HAP-1 (cell line): Measurements from ENCODE around the gene MACC1.

Experiments used
- DNase-seq, 2 experiments: peaks; one replicate each; pipeline ENCODE4 v3.0.0-alpha.2; 2016 to 2020; ENCODE audit warnings: low spot score in 2 of 2
- H3K27me3 ChIP-seq: fragments of 250-450 bp; sonication (Bioruptor Pico); 2 replicates; pipeline ENCODE4 v1.5.1; 2020; ENCODE audit warnings: low read depth, mild to moderate bottlenecking, moderate library complexity
- H3K36me3 ChIP-seq: fragments of 250-450 bp; sonication (Bioruptor Pico); replicated peaks from 2 replicates; pipeline ENCODE4 v1.5.1; 2020; ENCODE audit warnings: mild to moderate bottlenecking
- H3K4me1 ChIP-seq: fragments of 250-450 bp; sonication (Bioruptor Pico); 2 replicates; pipeline ENCODE4 v1.5.1; 2020; ENCODE audit warnings: mild to moderate bottlenecking
- H3K4me3 ChIP-seq: fragments of 250-450 bp; sonication (Bioruptor Pico); 2 replicates; pipeline ENCODE4 v1.5.1; 2020; ENCODE audit warnings: mild to moderate bottlenecking, moderate library complexity
- H3K9me3 ChIP-seq: fragments of 250-450 bp; sonication (Bioruptor Pico); 2 replicates; pipeline ENCODE4 v1.5.1; 2020; ENCODE audit warnings: mild to moderate bottlenecking, moderate library complexity
- in situ Hi-C: fragments of 300-500 bp; cut with MboI; formaldehyde crosslinking; loops from 3 replicates; pipeline ENCODE4 v1.14.3; 2020; ENCODE audit warnings: low sequenced_read_pairs, inconsistent platforms, mixed read lengths

Gene MACC1

GRCh38 chr7:20238194-20238753, 21.1 kb upstream of the MACC1 start:
- DNase-seq = no peak
- Histone ChIP-seq H3K36me3 (no peaks in the 10 kb centered on the region), H3K4me3 (no peak overlapping the region), H3K4me1 (peaks cover 16% of the 10 kb centered on the region), H3K27me3 (no peaks in the 10 kb centered on the region), H3K9me3 (no peaks in the 10 kb centered on the region)
- in situ Hi-C loops = no loop called here

- Histone ChIP-seq H3K36me3 (no peaks in the 10 kb centered on the region), H3K4me1 (peaks cover 16% of the 10 kb centered on the region), H3K4me3 (no peak overlapping the region), H3K27me3 (no peaks in the 10 kb centered on the region), H3K9me3 (no peaks in the 10 kb centered on the region)
- in situ Hi-C loops = no loop called here
- DNase-seq = no peak
Measured at GRCh38 chr7:20237464-20238193, 20.4 kb upstream of the MACC1 start.

GRCh38 chr7:20236790-20237189, 19.6 kb upstream of the MACC1 start:
- DNase-seq = no peak
- H3K36me3 ChIP-seq = no peaks in the 10 kb centered on the region
- no peak overlapping the region for H3K4me3 ChIP-seq
- in situ Hi-C loops = no loop called here
- no peaks in the 10 kb centered on the region for H3K27me3 ChIP-seq
- H3K4me1 ChIP-seq = peaks cover 13% of the 10 kb centered on the region
- H3K9me3 ChIP-seq = no peaks in the 10 kb centered on the region

GRCh38 chr7:20236043-20236442, 18.9 kb upstream of the MACC1 start:
- DNase-seq = no peak
- Histone ChIP-seq H3K9me3 (no peaks in the 10 kb centered on the region), H3K4me3 (no peak overlapping the region), H3K36me3 (no peaks in the 10 kb centered on the region), H3K4me1 (peaks cover 10% of the 10 kb centered on the region), H3K27me3 (no peaks in the 10 kb centered on the region)
- in situ Hi-C loops = no loop called here

- Histone ChIP-seq H3K4me3 (no peak overlapping the region), H3K27me3 (no peaks in the 10 kb centered on the region), H3K4me1 (peaks cover 2% of the 10 kb centered on the region), H3K36me3 (no peaks in the 10 kb centered on the region), H3K9me3 (no peaks in the 10 kb centered on the region)
- in situ Hi-C loops = no loop called here
- DNase-seq = no peak
Measured at GRCh38 chr7:20235288-20235687, 18.1 kb upstream of the MACC1 start.

DNA sequence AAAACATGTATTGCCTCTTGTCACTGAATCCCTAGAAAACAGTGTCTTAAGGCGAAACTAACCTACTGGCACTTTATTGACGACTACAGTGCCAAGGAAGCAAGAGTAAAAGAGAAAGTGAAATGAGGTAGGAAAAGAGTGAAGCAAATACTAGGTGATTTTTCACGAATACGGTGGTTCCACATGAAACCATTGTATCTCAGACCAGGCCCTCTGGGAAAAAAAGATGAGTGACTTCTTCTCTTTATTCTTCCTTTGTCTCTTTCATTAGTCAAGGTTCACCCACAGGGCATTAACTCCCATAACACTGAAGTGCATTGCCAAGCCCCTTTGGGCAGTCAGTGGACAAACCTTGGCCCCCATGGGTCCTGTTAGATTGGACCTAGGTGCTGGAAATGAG, 16.2 kb upstream of the MACC1 start:
- Histone ChIP-seq H3K4me3 (no peak overlapping the region), H3K27me3 (no peaks in the 10 kb centered on the region), H3K4me1 (no peaks in the 10 kb centered on the region), H3K36me3 (no peaks in the 10 kb centered on the region), H3K9me3 (no peaks in the 10 kb centered on the region)
- no peak for DNase-seq
- in situ Hi-C loops = no loop called here

GRCh38 chr7:20232848-20233247, 15.7 kb upstream of the MACC1 start:
- no peak for DNase-seq
- no peaks in the 10 kb centered on the region for H3K36me3 ChIP-seq
- no peak overlapping the region for H3K4me3 ChIP-seq
- H3K9me3 ChIP-seq = no peaks in the 10 kb centered on the region
- H3K27me3 ChIP-seq = no peaks in the 10 kb centered on the region
- in situ Hi-C loops = no loop called here
- H3K4me1 ChIP-seq = no peaks in the 10 kb centered on the region

DNA sequence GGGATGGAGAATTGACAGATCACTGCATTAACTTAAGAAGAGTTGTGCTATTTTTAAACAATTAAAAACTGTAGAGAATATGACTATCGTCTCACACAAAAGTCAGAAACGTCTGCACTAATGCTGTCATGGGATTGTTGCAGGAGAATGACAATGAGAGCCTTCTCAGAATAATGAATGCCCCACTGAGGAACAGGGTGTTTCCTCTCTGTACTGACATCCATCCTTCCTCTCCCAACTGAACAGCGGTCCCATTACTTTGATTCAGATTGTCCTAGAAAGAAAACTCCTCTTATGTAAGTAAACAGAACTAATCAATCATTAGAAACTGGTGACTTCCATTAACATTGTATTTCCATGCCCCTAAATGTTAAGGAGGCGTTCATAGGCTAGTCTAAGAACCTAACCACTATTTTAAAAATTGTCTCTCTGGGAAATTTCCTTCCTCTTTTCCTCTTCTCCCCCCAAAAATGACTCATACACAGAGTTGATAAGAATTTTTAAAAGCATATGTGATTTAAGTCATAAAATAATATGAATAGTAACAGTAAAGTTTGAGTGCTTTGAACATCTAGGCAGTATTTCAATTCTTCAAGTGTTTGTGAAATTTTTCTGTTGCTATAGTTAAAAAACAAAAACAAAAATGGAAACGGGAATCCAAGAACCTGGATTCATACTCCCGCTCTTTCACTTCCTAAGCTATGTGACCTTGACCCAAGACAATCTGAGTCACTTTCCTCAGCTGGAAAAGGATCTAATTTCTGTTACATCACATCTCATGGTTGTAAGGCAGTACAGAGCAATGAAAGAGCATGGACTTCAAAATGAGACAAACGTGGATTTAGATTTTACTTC, 12.7 kb upstream of the MACC1 start:
- in situ Hi-C loops = no loop called here
- DNase-seq = no peak
- H3K27me3 ChIP-seq = no peaks in the 10 kb centered on the region
- H3K36me3 ChIP-seq = no peaks in the 10 kb centered on the region
- H3K9me3 ChIP-seq = no peaks in the 10 kb centered on the region
- H3K4me1 ChIP-seq = no peaks in the 10 kb centered on the region
- no peak overlapping the region for H3K4me3 ChIP-seq

- Histone ChIP-seq H3K36me3 (no peaks in the 10 kb centered on the region), H3K9me3 (no peaks in the 10 kb centered on the region), H3K4me3 (no peak overlapping the region), H3K4me1 (no peaks in the 10 kb centered on the region), H3K27me3 (no peaks in the 10 kb centered on the region)
- no peak for DNase-seq
- in situ Hi-C loops = no loop called here
Measured at GRCh38 chr7:20229081-20229480, 11.9 kb upstream of the MACC1 start.

GRCh38 chr7:20228654-20229053, 11.5 kb upstream of the MACC1 start:
- H3K9me3 ChIP-seq = no peaks in the 10 kb centered on the region
- in situ Hi-C loops = no loop called here
- no peaks in the 10 kb centered on the region for H3K36me3 ChIP-seq
- no peaks in the 10 kb centered on the region for H3K27me3 ChIP-seq
- H3K4me3 ChIP-seq = no peak overlapping the region
- no peaks in the 10 kb centered on the region for H3K4me1 ChIP-seq
- no peak for DNase-seq

GRCh38 chr7:20227291-20227795, 10.2 kb upstream of the MACC1 start:
- no peak for DNase-seq
- no peaks in the 10 kb centered on the region for H3K27me3 ChIP-seq

GRCh38 chr7:20226860-20227259, 9.7 kb upstream of the MACC1 start:
- no peak overlapping the region for H3K4me3 ChIP-seq
- DNase-seq = no peak
- H3K27me3 ChIP-seq = no peaks in the 10 kb centered on the region
- H3K9me3 ChIP-seq = no peaks in the 10 kb centered on the region
- H3K4me1 ChIP-seq = no peaks in the 10 kb centered on the region
- H3K36me3 ChIP-seq = no peaks in the 10 kb centered on the region
- in situ Hi-C loops = no loop called here

More at GRCh38 chr7:20227291-20227795, 10.2 kb upstream of the MACC1 start:
- H3K4me3 ChIP-seq = no peak overlapping the region
- no peaks in the 10 kb centered on the region for H3K4me1 ChIP-seq
- no peaks in the 10 kb centered on the region for H3K9me3 ChIP-seq
- in situ Hi-C loops = no loop called here
- H3K36me3 ChIP-seq = no peaks in the 10 kb centered on the region

DNA sequence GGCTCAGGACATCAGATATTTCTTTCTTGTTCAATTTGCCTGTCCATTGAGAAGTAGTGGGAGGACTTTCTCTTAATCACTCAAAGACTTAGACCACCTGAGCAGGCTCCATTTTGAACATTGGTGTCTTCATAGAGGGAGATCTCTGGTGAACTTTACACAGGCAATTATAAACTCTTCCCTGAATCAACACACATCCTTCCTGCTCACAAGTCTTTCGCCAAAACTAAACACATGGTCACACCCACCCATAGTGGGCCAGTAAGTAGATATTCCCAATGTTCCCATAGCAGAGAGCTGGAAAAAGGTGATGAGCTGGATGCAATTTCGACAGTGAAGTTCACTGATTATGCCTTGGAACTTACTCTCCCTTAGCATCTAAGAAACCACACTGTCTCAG, 8.2 kb upstream of the MACC1 start:
- H3K4me1 ChIP-seq = no peaks in the 10 kb centered on the region
- in situ Hi-C loops = no loop called here
- H3K9me3 ChIP-seq = no peaks in the 10 kb centered on the region
- no peaks in the 10 kb centered on the region for H3K36me3 ChIP-seq
- no peaks in the 10 kb centered on the region for H3K27me3 ChIP-seq
- no peak overlapping the region for H3K4me3 ChIP-seq
- no peak for DNase-seq

DNA sequence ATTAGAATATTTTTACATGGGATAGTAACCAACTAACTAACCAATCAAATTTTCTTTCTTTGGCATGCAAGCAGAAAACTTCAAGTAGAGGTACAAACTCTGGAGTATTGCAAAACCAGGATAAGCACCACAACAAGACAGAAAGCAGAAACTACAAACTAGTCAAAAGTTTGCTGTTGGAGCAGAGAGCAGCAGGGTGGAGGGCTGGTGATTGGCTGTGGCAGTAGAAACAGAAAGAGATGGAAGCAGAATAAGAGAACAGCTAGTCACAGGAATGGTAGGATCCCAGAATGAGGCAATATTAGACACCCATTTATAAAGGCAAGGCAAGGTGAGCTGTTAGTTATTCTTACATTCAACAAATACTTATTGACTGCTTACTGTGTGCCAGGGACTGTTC, 6.8 kb upstream of the MACC1 start:
- H3K36me3 ChIP-seq = no peaks in the 10 kb centered on the region
- DNase-seq = no peak
- no peaks in the 10 kb centered on the region for H3K9me3 ChIP-seq
- H3K4me3 ChIP-seq = no peak overlapping the region
- in situ Hi-C loops = no loop called here
- no peaks in the 10 kb centered on the region for H3K27me3 ChIP-seq
- H3K4me1 ChIP-seq = no peaks in the 10 kb centered on the region
